Activated T-cell treated with anti-CD3 and anti-CD28 coated beads, Interleukin-2, amount 50 U/mL, for 24 hours (primary cell): Measurements from ENCODE around the gene IBA57.

ENCODE experiments used
- DNase-seq: peaks from one replicate; pipeline ENCODE4 v3.0.0-alpha.2; 2020
- H3K27ac Mint-ChIP-seq: 2 replicates; pipeline ENCODE4 v1.8.0; 2020; ENCODE audit warnings: mild to moderate bottlenecking, mixed read lengths
- H3K27me3 Mint-ChIP-seq: 2 replicates; pipeline ENCODE4 v1.8.0; 2020; ENCODE audit warnings: mixed read lengths
- H3K36me3 Mint-ChIP-seq: 2 replicates; pipeline ENCODE4 v1.8.0; 2020; ENCODE audit warnings: low read depth, mixed read lengths
- H3K4me1 Mint-ChIP-seq: 2 replicates; pipeline ENCODE4 v1.8.0; 2020; ENCODE audit warnings: low read depth, mixed read lengths
- H3K4me3 Mint-ChIP-seq: 2 replicates; pipeline ENCODE4 v1.8.0; 2020; ENCODE audit warnings: mild to moderate bottlenecking, moderate library complexity, mixed read lengths
- H3K9me3 Mint-ChIP-seq: 2 replicates; pipeline ENCODE4 v1.8.0; 2020; ENCODE audit warnings: mixed read lengths

Gene IBA57

DNA sequence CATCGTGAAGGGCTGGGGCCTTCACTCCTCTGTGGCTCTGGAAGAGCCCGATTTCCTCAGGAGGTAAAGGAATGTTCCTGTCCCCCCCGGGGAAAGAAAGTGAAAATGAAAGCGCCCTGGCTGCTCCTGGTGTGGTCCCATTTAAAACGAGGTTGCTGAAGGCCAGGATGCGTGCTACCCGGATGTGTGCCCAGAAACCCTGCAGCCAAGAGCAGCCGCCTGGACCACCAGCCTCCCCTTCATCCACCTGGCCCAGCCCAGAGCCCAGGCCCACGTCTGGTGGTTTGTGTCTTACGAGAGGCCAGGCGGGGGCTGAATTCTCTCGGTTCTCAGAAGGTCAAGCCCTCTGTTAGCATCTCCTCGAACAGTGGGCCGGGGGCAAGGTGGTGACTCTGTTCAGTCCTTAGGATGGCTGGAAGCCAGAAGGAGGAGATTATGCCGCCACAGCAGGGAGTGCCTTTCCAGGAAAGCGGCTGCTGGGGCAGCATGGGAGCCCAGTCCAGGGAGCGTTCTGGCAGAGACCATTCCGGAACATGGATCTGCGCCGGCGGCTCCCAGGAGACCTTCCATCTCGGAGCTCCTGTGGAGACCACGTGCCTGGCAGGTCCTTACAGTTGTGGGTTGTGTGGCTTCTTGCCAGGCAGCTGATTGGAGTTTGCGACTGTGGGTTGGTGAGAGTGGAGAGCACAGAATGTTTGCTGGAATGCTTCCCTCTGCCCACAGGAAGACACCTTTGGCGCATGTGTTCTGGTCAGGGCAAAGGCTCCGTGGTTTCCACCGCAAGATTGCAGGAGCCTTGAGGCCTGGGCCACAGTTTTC is 24.2 kb upstream of the IBA57 start:
- peaks cover 55% of the 10 kb centered on the region for H3K36me3 Mint-ChIP-seq
- DNase-seq, result no peak
- no peaks in the 10 kb centered on the region for H3K9me3 Mint-ChIP-seq
- no peaks in the 10 kb centered on the region for H3K27me3 Mint-ChIP-seq
- H3K27ac Mint-ChIP-seq, result peak overlapping the region; percentile 98
- H3K4me1 Mint-ChIP-seq, result peaks cover 35% of the 10 kb centered on the region
- peak overlapping the region; percentile 99 for H3K4me3 Mint-ChIP-seq

DNA sequence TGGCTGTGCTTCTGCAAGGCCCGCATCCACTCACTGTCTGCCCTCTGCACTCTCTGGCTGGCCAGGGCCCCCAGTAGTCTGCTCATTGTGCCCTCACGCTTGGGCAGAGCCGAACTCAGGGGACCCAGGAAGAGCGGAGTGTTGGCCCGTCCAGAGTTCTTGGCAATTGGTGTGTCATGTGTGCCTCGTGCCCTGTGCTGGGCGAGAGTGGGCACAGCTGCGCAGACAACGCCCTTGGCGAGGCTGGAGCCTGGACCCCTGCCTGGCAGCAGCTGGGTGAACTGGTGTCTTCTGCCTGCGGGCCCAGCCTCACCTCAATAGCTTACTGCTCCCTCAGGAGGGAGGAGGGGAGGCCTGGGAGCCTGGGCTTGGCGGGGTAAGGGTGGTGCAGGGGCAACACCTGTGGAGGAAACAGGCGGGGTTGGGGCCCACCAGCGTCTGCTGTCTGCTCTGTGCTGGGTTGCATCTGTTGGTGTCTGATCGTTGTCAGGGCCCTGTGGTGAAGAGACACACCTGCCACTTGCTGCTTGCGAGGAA is 23.4 kb upstream of the IBA57 start:
- Mint-ChIP-seq H3K27ac (peak overlapping the region; percentile 98), H3K9me3 (no peaks in the 10 kb centered on the region), H3K27me3 (no peaks in the 10 kb centered on the region), H3K36me3 (peaks cover 62% of the 10 kb centered on the region), H3K4me1 (peaks cover 36% of the 10 kb centered on the region), H3K4me3 (peak overlapping the region; percentile 99)
- DNase-seq, result peak; percentile 32

DNA sequence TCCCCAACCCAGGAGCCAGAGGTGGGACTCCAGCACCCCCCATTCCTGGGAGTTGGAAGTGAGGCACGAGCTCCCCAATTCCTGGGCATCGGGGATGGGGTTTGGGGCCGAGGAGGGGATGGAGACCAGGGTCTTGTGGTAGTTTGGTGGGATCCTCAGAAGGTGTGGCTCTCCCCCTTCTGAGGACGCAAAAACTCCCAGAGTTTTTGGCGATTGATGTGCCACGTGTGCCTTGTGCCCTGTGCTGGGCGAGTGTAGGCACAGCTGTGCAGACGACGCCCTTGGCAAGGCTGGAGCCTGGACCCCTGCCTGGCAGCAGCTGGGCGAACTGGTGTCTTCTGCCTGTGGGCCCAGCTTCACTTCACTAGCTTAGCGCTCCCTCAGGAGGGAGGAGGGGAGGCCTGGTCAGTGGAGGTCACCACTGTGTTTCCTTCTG is 22.9 kb upstream of the IBA57 start:
- Mint-ChIP-seq H3K9me3 (no peaks in the 10 kb centered on the region), H3K4me3 (peak overlapping the region; percentile 99), H3K27ac (peak overlapping the region; percentile 98), H3K27me3 (no peaks in the 10 kb centered on the region), H3K36me3 (peaks cover 67% of the 10 kb centered on the region), H3K4me1 (peaks cover 35% of the 10 kb centered on the region)
- DNase-seq, result no peak

DNA sequence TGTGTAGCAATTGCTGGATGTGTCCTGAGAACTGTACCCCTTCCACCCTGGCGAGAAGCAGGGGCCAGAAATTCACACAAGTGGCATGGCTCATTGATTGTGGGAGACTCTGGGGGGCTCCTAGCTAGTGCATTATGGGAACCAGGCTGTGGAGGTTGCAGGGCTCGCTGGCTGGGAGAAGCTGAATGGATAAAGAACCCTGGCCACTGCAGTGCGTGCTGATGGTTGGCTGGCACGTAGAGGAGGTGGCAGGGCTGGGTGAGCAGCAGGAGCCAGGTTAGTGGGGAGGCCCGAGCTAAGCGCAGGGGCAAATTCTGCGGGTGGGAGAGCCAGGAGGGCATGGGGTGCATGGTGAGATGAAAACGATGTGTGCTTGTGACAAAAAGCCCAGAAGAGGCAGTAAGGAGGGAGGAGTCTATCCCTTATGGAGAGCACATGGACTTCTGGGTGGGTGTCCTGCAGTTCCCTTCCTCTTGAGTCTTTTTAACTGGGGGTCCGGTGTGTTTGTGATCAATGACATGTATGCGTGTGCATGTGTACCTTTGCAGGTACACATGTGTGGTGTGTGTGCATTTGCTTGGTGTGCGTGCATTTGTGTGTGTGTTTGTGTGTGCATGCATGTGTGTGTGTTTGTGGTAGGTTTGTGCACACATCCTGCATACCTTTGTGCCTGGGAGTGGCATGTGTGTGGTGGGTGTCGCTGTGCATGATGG is 22.0 kb upstream of the IBA57 start:
- Mint-ChIP-seq H3K36me3 (peaks cover 74% of the 10 kb centered on the region), H3K4me1 (peaks cover 35% of the 10 kb centered on the region), H3K4me3 (peak overlapping the region; percentile 99)

DNA sequence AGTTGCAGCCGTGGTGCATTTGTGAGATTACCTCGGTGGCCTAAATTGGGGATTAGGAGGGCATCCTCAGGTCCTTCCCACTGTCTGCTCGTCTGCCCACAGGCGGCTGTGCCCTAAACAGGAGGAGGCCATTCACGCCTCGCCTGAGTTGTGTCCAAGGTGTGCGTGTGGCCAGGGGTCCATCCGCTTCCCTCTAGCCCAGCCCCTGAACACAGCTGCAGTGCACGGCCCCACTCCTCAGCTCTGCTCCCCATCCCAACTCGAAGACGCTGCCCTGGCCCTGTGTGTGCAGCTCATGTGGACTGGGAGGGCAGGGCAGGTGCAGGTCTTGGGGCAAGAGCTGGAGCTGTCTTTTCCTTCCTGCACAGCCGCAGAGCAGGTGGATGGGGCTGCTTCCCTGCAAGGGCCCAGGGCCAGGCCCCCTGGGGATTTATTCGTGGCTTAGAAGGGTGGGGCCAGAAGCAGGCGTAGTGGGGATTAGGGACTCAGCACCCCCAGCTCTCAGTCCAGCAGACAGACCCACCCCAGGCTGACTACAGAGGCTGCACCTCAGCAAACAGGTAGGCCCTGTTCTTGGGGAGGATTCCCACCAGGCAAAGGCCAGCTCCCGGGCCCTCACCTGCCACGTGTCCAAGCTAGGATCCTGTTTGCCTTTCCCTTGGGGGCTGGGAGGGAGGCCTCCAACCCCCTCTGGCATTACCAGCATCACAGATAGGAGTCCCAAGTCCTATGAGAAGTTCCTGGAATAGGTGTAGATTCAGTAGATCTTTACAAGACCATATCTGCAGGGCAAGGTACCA is 21.2 kb upstream of the IBA57 start:
- no peak overlapping the region for H3K4me3 Mint-ChIP-seq

More for the DNA sequence above, 22.0 kb upstream of the IBA57 start:
- no peaks in the 10 kb centered on the region for H3K9me3 Mint-ChIP-seq
- DNase-seq, result no peak
- H3K27ac Mint-ChIP-seq, result peak overlapping the region; percentile 98
- H3K27me3 Mint-ChIP-seq, result no peaks in the 10 kb centered on the region

DNA sequence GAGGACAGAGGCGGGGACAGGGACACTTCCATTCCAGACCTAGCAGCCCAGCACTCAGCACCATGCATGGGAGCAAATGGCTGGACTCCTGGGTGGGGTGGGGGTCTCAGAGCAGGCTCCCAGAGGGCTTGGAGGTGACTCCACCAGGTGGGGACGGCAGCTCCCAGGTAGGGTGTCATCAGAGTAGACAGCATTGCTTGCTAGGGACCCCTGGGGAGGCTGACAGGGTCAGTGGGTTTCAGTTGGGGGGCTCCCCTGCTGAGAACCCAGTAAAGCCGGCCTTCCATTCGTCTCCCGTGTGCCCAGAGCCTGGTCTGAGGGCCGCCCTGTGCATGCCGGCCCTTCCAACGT is 20.6 kb upstream of the IBA57 start:
- H3K4me3 Mint-ChIP-seq, result no peak overlapping the region
- no peaks in the 10 kb centered on the region for H3K9me3 Mint-ChIP-seq
- no peaks in the 10 kb centered on the region for H3K27me3 Mint-ChIP-seq
- no peak for DNase-seq
- H3K36me3 Mint-ChIP-seq, result peaks cover 78% of the 10 kb centered on the region
- no peak overlapping the region for H3K27ac Mint-ChIP-seq
- H3K4me1 Mint-ChIP-seq, result peaks cover 32% of the 10 kb centered on the region

More for the DNA sequence above, 21.2 kb upstream of the IBA57 start:
- Mint-ChIP-seq H3K36me3 (peaks cover 77% of the 10 kb centered on the region), H3K4me1 (peaks cover 35% of the 10 kb centered on the region), H3K27me3 (no peaks in the 10 kb centered on the region), H3K9me3 (no peaks in the 10 kb centered on the region), H3K27ac (peak overlapping the region; percentile 55)
- no peak for DNase-seq

DNA sequence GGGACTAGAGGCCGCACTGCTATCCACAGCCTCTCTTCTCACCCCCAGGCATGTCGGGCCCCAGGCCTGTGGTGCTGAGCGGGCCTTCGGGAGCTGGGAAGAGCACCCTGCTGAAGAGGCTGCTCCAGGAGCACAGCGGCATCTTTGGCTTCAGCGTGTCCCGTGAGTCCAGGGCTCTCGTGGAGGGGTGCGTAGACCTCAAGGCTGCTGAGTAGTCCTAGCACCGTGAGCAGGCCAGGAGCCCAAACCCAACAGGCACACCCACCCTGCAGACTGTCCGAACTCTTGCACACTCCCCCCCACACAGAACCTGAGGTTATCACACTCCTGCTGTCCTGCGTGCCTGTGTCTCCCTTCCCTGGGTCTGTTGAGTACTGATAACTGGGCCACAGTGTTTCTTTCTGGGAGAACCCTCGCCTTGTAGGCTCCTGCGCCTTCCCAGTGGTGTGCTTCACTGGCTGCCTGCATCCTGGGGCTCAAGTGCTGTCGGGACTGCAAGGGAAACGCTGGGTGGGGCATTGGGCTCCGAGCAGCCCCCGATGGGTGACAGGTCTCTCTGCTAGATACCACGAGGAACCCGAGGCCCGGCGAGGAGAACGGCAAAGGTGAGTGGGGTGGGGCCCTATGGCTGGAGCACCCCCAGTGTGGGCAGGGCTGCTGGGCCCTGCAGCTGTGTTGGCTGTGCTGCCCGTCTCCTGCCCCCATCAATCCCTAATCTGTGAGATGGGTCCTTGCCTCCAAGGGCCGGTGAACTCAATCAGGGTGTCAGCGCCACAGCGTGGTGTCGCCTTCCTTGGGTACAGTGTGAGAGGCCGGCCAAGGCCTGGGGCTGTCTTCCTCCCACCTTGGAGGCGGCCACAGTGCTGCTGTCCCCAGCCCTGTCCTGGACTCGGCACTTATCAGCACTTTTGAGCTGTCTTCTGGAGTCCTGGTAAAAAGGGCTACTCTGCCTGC is 19.9 kb upstream of the IBA57 start:
- no peak overlapping the region for H3K4me3 Mint-ChIP-seq
- peaks cover 74% of the 10 kb centered on the region for H3K36me3 Mint-ChIP-seq
- no peak overlapping the region for H3K27ac Mint-ChIP-seq
- peaks cover 32% of the 10 kb centered on the region for H3K4me1 Mint-ChIP-seq
- H3K27me3 Mint-ChIP-seq, result no peaks in the 10 kb centered on the region
- no peaks in the 10 kb centered on the region for H3K9me3 Mint-ChIP-seq
- DNase-seq, result no peak

DNA sequence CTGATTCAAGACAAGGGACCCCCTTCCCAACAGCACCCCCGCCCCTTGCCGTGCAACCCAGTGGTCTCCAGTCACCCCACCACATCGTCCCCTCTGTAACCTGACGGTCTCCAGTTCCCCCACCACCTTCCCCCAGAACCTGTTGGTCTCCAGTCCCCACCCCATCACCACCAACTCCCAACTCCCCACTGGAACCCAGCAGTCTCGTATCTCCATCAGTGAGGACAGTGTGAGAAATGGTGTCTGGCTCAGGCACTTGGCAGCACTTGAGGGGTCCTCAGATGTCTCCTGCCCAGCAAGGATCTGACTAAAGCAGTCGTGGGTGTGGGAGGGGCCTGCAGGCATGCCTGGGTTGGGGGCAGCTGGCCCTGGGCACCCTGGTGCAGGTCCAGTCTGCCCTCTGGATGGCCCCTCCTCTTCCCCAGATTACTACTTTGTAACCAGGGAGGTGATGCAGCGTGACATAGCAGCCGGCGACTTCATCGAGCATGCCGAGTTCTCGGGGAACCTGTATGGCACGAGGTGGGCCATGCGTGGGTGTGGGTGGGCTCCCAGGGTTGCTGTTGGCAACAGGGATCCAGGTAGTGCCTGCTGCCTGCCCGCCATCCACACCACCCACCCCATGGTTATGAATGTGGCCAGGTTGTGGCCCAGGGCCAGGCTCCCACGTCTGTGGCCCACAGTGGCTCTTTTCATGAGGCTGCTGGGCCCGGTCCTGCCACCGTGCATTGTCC is 19.0 kb upstream of the IBA57 start:
- Mint-ChIP-seq H3K27ac (peak overlapping the region; percentile 14), H3K4me3 (no peak overlapping the region), H3K4me1 (peaks cover 30% of the 10 kb centered on the region), H3K9me3 (no peaks in the 10 kb centered on the region), H3K36me3 (peaks cover 66% of the 10 kb centered on the region), H3K27me3 (no peaks in the 10 kb centered on the region)
- DNase-seq, result no peak

DNA sequence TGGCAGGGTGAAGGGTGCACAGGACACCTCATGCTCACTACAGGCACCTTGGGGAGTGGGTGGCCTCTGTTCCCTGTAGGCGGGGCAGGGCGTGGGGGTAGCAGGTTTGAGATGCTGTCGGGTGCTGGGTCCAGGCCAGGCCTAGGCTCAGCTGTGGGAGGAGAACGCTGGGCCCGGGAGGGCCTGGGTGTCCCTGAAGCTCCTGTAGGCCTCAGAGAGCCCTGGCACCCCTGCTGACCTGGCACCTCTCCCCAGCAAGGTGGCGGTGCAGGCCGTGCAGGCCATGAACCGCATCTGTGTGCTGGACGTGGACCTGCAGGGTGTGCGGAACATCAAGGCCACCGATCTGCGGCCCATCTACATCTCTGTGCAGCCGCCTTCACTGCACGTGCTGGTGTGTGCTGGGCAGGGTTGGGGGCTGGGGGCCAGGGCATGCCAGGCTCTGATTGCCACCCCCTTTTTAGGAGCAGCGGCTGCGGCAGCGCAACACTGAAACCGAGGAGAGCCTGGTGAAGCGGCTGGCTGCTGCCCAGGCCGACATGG is 18.4 kb upstream of the IBA57 start:
- Mint-ChIP-seq H3K4me3 (no peak overlapping the region), H3K27ac (no peak overlapping the region), H3K4me1 (peaks cover 23% of the 10 kb centered on the region), H3K9me3 (no peaks in the 10 kb centered on the region), H3K27me3 (no peaks in the 10 kb centered on the region), H3K36me3 (peaks cover 59% of the 10 kb centered on the region)
- no peak for DNase-seq

DNA sequence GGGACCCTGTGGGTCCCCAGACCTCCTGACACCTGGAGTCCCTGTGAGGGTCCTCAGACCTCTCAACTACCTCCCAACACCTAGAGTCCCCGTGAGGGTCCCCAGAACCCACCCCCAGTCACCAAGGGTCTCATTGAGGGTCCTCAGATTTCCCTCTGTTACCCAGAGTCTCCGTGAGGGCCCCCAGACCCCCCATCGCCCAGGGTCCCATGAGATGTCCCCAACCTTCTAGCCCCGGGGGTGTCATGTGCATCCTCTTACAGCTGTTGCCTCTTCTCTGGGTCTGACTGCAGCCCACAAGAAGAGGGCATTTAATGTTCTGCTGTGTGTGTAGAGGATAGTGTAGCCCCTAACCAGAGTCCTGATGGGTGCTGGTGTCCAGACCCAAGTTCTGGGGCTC is 17.8 kb upstream of the IBA57 start:
- H3K27ac Mint-ChIP-seq, result no peak overlapping the region
- H3K27me3 Mint-ChIP-seq, result no peaks in the 10 kb centered on the region
- H3K36me3 Mint-ChIP-seq, result peaks cover 54% of the 10 kb centered on the region
- H3K9me3 Mint-ChIP-seq, result no peaks in the 10 kb centered on the region
- DNase-seq, result no peak
- peaks cover 18% of the 10 kb centered on the region for H3K4me1 Mint-ChIP-seq
- H3K4me3 Mint-ChIP-seq, result no peak overlapping the region

DNA sequence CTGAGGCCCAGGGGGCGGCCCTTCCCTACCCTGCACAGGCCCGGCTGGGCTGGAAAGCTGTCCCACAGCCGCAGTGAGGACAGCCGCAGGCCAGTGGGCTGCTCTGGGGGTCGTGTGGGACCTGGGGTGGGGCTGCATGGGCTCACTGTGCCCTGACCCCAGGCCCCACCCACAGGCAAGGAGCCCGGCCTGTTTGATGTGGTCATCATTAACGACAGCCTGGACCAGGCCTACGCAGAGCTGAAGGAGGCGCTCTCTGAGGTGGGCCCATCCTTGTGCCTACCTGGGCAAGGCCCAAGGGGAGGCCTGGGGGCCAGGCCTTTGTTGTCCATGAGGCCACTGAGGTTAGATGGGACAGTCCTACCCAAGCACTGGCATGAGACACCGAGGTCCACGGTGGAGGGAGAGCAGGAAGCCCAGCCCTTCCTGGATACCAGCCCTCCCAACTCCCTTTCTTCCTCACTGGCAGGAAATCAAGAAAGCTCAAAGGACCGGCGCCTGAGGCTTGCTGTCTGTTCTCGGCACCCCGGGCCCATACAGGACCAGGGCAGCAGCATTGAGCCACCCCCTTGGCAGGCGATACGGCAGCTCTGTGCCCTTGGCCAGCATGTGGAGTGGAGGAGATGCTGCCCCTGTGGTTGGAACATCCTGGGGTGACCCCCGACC is 17.3 kb upstream of the IBA57 start:
- no peaks in the 10 kb centered on the region for H3K27me3 Mint-ChIP-seq

DNA sequence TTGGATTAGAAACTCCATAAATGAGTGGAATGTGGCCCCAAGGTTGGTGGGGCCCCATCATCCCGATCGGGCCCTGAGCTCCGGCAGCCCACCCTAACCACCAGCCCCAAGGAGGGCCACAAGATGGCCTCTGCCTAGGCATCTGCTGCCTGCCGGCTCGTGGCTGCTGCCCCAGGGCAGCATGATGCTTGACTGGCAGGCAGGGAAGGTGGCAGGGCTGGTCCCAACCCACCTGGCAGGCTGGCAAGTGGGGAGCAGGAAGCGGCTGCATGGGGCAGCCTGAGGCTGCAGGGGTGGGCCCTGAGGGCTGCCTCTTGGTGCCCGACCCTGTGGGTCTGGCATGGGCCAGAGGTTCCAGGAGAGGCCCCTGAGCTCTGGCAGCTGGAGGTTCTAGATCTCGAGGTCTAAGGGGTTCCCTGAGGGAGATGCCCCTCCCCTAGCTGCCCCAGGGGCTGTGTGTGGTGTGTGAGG is 16.6 kb upstream of the IBA57 start:
- no peaks in the 10 kb centered on the region for H3K27me3 Mint-ChIP-seq
- no peak overlapping the region for H3K4me3 Mint-ChIP-seq
- H3K27ac Mint-ChIP-seq, result no peak overlapping the region
- H3K9me3 Mint-ChIP-seq, result no peaks in the 10 kb centered on the region
- peaks cover 6% of the 10 kb centered on the region for H3K4me1 Mint-ChIP-seq
- DNase-seq, result peak; percentile 25
- peaks cover 42% of the 10 kb centered on the region for H3K36me3 Mint-ChIP-seq

More for the DNA sequence above, 17.3 kb upstream of the IBA57 start:
- H3K36me3 Mint-ChIP-seq, result peaks cover 48% of the 10 kb centered on the region
- no peaks in the 10 kb centered on the region for H3K9me3 Mint-ChIP-seq
- DNase-seq, result no peak
- H3K4me3 Mint-ChIP-seq, result no peak overlapping the region
- no peak overlapping the region for H3K27ac Mint-ChIP-seq
- H3K4me1 Mint-ChIP-seq, result peaks cover 12% of the 10 kb centered on the region
